AG20443 (cell line): ENCODE results near the gene GNG14.
A peak's percentile ranks its signal among the peaks of the same experiment; 100 is the strongest.
"Not testable (repeated sequence)": the region's sequence is repeated elsewhere in the genome, so short reads cannot be mapped to it uniquely, and the experiment has no call there.

Experiments
- DNase-seq: peaks from one replicate; pipeline ENCODE4 v3.0.0; 2012; ENCODE audit warnings: low spot score, mixed read lengths

Gene GNG14

GRCh38 chr19:12696366-12697335 lies 8.9 kb downstream of the GNG14 start, which contains the start of gene FBXW9:
Gene FBXW9 (minus strand): TSS chr19:12696631. CDS start chr19:12696581, 50 bp downstream.
- DNase-seq: peak; percentile 97

- not testable (repeated sequence) for DNase-seq
Observed at GRCh38 chr19:12697425-12697824, 9.6 kb downstream of the GNG14 start.

GRCh38 chr19:12698138-12698537 lies 10.3 kb downstream of the GNG14 start:
- no peak for DNase-seq

- no peak for DNase-seq
Observed at GRCh38 chr19:12701596-12702282, 13.9 kb downstream of the GNG14 start.

- peak; percentile 58 for DNase-seq
Observed at GRCh38 chr19:12703046-12703445, 15.2 kb downstream of the GNG14 start.

- DNase-seq: no peak
Observed at GRCh38 chr19:12705169-12705568, 17.4 kb downstream of the GNG14 start.

GRCh38 chr19:12705654-12706331 lies 18.0 kb downstream of the GNG14 start:
- no peak for DNase-seq

- DNase-seq: no peak
Observed at GRCh38 chr19:12706332-12706718, 18.5 kb downstream of the GNG14 start.

GRCh38 chr19:12708641-12709040 lies 20.8 kb downstream of the GNG14 start:
- DNase-seq: no peak

GRCh38 chr19:12711187-12711586 lies 23.4 kb downstream of the GNG14 start:
- no peak for DNase-seq

GRCh38 chr19:12712077-12712476 lies 24.3 kb downstream of the GNG14 start:
- DNase-seq: not testable (repeated sequence)

GRCh38 chr19:12713304-12713703 lies 25.5 kb downstream of the GNG14 start:
- not testable (repeated sequence) for DNase-seq

GRCh38 chr19:12715102-12715501 lies 27.3 kb downstream of the GNG14 start:
- DNase-seq: no peak

GRCh38 chr19:12715929-12716328 lies 28.1 kb downstream of the GNG14 start:
- DNase-seq: no peak

- DNase-seq: no peak
Observed at GRCh38 chr19:12720296-12720695, 32.5 kb downstream of the GNG14 start.

- peak; percentile 47 for DNase-seq
Observed at GRCh38 chr19:12720851-12721655, 33.3 kb downstream of the GNG14 start.

- DNase-seq: peak; percentile 84
Observed at GRCh38 chr19:12721656-12722565, 34.1 kb downstream of the GNG14 start.

GRCh38 chr19:12722566-12723380 lies 35.0 kb downstream of the GNG14 start:
- DNase-seq: peak; percentile 97

GRCh38 chr19:12723381-12723640 lies 35.5 kb downstream of the GNG14 start:
- no peak for DNase-seq
